HepG2 (cell line): ENCODE data around the gene CCDC148. TPM values are rescaled to one million over a fixed set of nuclear protein-coding genes. Genes with fewer than 3 reads are reported as not detected.
A peak's percentile ranks its signal among the peaks of the same experiment; 100 is the strongest.

Experiments
- ATF2 ChIP-seq: sonication (generic); formaldehyde crosslinking; IDR thresholded peaks from 2 replicates; pipeline ENCODE4 v1.4.0; 2020; ENCODE audit warnings: missing genetic modification reagents
- HNF1B ChIP-seq: sonication (generic); formaldehyde crosslinking; IDR thresholded peaks from 2 replicates; pipeline ENCODE4 v1.5.1; 2020; ENCODE audit warnings: mild to moderate bottlenecking, moderate library complexity, missing genetic modification reagents
- ISX ChIP-seq: sonication (generic); formaldehyde crosslinking; conservative IDR thresholded peaks from 2 replicates; pipeline ENCODE4 v1.5.0; 2020; ENCODE audit warnings: missing genetic modification reagents
- MEIS2 ChIP-seq: sonication (generic); formaldehyde crosslinking; IDR thresholded peaks from 2 replicates; pipeline ENCODE4 v1.9.0; 2021; ENCODE audit warnings: mild to moderate bottlenecking, missing genetic modification reagents
- MNT ChIP-seq: fragments of 450-650 bp; IDR thresholded peaks from 2 replicates; pipeline ENCODE4 v1.6.1; 2016
- NCOR1 ChIP-seq: fragments of 200-600 bp; sonication (generic); IDR thresholded peaks from 2 replicates; pipeline ENCODE4 v1.7.0; 2017; ENCODE audit warnings: antibody characterized with exemption, low read length, borderline replicate concordance
- NRL ChIP-seq: sonication (generic); formaldehyde crosslinking; IDR thresholded peaks from 2 replicates; pipeline ENCODE4 v1.5.0; 2020; ENCODE audit warnings: missing genetic modification reagents, mild to moderate bottlenecking, moderate library complexity, borderline replicate concordance
- PRPF4 ChIP-seq: fragments of 200-400 bp; formaldehyde crosslinking; IDR thresholded peaks from 2 replicates; pipeline ENCODE4 v1.6.1; 2016; ENCODE audit warnings: low read length, low read depth; ENCODE audit not compliant: poor library complexity, severe bottlenecking
- RFX1 ChIP-seq: fragments of 450-650 bp; IDR thresholded peaks from 2 replicates; pipeline ENCODE4 v1.6.1; 2017
- SOX13 ChIP-seq, 3 experiments: fragments of 450-650 bp in 1 of 3; sonication (generic) in 1 of 3; formaldehyde crosslinking in 1 of 3; IDR thresholded peaks in 2 of 3; conservative IDR thresholded peaks in 1 of 3; 2 replicates each; pipeline versions ENCODE4 v1.5.0 to v1.6.1; 2016 to 2020; ENCODE audit warnings: antibody characterized with exemption in 1 of 3, mild to moderate bottlenecking in 1 of 3, missing compliant biosample characterization in 1 of 3, missing genetic modification reagents in 1 of 3, moderate library complexity in 1 of 3
- SP140L ChIP-seq: sonication (generic); formaldehyde crosslinking; IDR thresholded peaks from 2 replicates; pipeline ENCODE4 v1.4.0; 2020; ENCODE audit warnings: missing genetic modification reagents, borderline replicate concordance
- TFAP4 ChIP-seq: sonication (generic); IDR thresholded peaks from 2 replicates; pipeline ENCODE4 v1.6.1; 2016; ENCODE audit warnings: low read depth, borderline replicate concordance
- TFDP2 ChIP-seq: sonication (generic); formaldehyde crosslinking; IDR thresholded peaks from 2 replicates; pipeline ENCODE4 v1.4.0; 2020; ENCODE audit warnings: missing genetic modification reagents
- ZMYM2 ChIP-seq: sonication (generic); formaldehyde crosslinking; IDR thresholded peaks from 2 replicates; pipeline ENCODE4 v1.8.0; 2022; ENCODE audit warnings: mild to moderate bottlenecking, missing genetic modification reagents
- ZNF431 ChIP-seq: sonication (generic); formaldehyde crosslinking; IDR thresholded peaks from 2 replicates; pipeline ENCODE4 v1.9.0; 2022; ENCODE audit warnings: missing genetic modification reagents, low read depth, mild to moderate bottlenecking, borderline replicate concordance
- polyA plus RNA-seq, 8 experiments: library from polyadenylated mRNA; depleted of rRNA in 3 of 8; stranded (reverse) in 7 of 8; unstranded in 1 of 8; fragments of >200 nt; fragmentation: Illumina TruSeq in 4 of 8; extraction: Trizol in 4 of 8; gene quantifications; 2 replicates each; pipeline versions ENCODE4 v1.2.1 to v1.2.3, GENCODE V29; 2011 to 2016; ENCODE audit warnings: low read depth in 4 of 8, missing spikeins in 1 of 8, mixed read lengths in 1 of 8; ENCODE audit not compliant: insufficient read depth in 1 of 8
- total RNA-seq, 5 experiments: library from RNA; depleted of rRNA; stranded (reverse); fragments of >200 nt; fragmentation: Illumina TruSeq; extraction: Trizol; gene quantifications; 2 replicates each; pipeline ENCODE4 v1.2.3, GENCODE V29; 2016; ENCODE audit warnings: low read depth in 1 of 5

CCDC148 gene
- total and polyA plus RNA-seq, 2 of the 13 experiments (the other 11 are each of a cell fraction or from before 2014, with no cell fraction given): 0.30 to 0.49 TPM

GRCh38 chr2:158128168-158128973 is 328.2 kb downstream of the CCDC148 start (continued):
- TF ChIP-seq TFDP2 (peak; percentile 39; the same call in 1 of the 2 replicates), ZMYM2 (CRISPR knock-in tag) (0 out of 2 replicates have a peak, but pooled peaks have one; percentile 55), MNT (no peak), ATF2 (CRISPR knock-in tag) (peak; percentile 77), NCOR1 (peak; percentile 74; the same call in 1 of the 2 replicates), MEIS2 (CRISPR knock-in tag) (peak; percentile 81), TFAP4 (peak; percentile 86), SOX13 (IDR thresholded peaks at IDR 0.05) (0 out of 2 replicates have a peak, but pooled peaks have one; percentile 28), SOX13 (CRISPR knock-in tag; conservative IDR thresholded peaks at IDR 0.05 in 1 of 2, IDR thresholded peaks at IDR 0.05 in 1 of 2) (peak in 1 of 2 experiments; percentile 59; a peak in 2 of 4 replicates), RFX1 (no peak), PRPF4 (no peak), NRL (no peak), ISX (no peak), SP140L (peak; percentile 18; the same call in 1 of the 2 replicates), ZNF431 (no peak; the same call in 1 of the 2 replicates), HNF1B (CRISPR knock-in tag) (peak; percentile 60)
